GM20000 (cell line): ENCODE data around the gene PIGU.
"Not testable (repeated sequence)": the region's sequence is repeated elsewhere in the genome, so short reads cannot be mapped to it uniquely, and the experiment has no call there.

Experiments used
- DNase-seq: peaks from one replicate; pipeline ENCODE4 v3.0.0; 2012; ENCODE audit warnings: low spot score
- CTCF ChIP-seq: IDR thresholded peaks from 2 replicates; pipeline ENCODE4 v1.5.1; 2012; ENCODE audit warnings: mild to moderate bottlenecking, control low read depth; ENCODE audit errors: extremely low read depth, missing control alignments

The PIGU gene

GRCh38 chr20:34525709-34526416 is 151.0 kb downstream of the PIGU start:
- no peak for TF ChIP-seq CTCF
- no peak for DNase-seq

GRCh38 chr20:34525342-34525708 is 151.6 kb downstream of the PIGU start:
- no peak for DNase-seq
- no peak for TF ChIP-seq CTCF

- TF ChIP-seq CTCF = no peak
- DNase-seq = no peak
Observed at GRCh38 chr20:34524426-34524825, 152.5 kb downstream of the PIGU start.

- DNase-seq = peak; percentile 50
- TF ChIP-seq CTCF = peak; percentile 69
Observed at GRCh38 chr20:34522969-34523871, 153.7 kb downstream of the PIGU start.

GRCh38 chr20:34519841-34520240 is 157.1 kb downstream of the PIGU start:
- DNase-seq = not testable (repeated sequence)

GRCh38 chr20:34518863-34519262 is 158.0 kb downstream of the PIGU start:
- DNase-seq = not testable (repeated sequence)

GRCh38 chr20:34517114-34517505 is 159.8 kb downstream of the PIGU start:
- DNase-seq = no peak
- no peak for TF ChIP-seq CTCF

- TF ChIP-seq CTCF = no peak
- peak; percentile 90 for DNase-seq
Observed at GRCh38 chr20:34516247-34517113, 160.4 kb downstream of the PIGU start, which contains the start of gene DYNLRB1. DYNLRB1 (plus strand) TSS chr20:34516422; CDS start chr20:34516459, 37 bp downstream.
